Measurements from ENCODE around the gene GFOD1.

DNA sequence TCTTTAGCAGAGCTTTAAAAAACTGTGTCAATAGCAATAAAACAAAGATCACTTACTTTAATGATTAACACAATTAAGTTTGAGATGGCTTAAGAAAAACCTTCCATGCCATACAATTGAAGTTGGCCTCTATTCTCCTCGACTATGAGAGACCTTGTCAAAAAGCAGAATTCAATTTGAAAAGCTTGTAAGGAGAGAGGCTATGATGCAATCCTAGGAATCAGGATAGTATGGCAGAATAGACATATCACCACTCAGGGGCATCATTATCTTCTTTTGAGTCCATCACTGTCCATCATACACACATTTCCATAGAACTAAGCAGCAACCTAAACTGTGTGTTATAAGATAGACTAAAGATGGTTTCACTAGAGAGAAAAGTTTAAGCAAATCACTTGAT lies 176.2 kb downstream of the GFOD1 start:
- TF ChIP-seq, protein P1, sequence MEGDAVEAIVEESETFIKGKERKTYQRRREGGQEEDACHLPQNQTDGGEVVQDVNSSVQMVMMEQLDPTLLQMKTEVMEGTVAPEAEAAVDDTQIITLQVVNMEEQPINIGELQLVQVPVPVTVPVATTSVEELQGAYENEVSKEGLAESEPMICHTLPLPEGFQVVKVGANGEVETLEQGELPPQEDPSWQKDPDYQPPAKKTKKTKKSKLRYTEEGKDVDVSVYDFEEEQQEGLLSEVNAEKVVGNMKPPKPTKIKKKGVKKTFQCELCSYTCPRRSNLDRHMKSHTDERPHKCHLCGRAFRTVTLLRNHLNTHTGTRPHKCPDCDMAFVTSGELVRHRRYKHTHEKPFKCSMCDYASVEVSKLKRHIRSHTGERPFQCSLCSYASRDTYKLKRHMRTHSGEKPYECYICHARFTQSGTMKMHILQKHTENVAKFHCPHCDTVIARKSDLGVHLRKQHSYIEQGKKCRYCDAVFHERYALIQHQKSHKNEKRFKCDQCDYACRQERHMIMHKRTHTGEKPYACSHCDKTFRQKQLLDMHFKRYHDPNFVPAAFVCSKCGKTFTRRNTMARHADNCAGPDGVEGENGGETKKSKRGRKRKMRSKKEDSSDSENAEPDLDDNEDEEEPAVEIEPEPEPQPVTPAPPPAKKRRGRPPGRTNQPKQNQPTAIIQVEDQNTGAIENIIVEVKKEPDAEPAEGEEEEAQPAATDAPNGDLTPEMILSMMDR (IDR thresholded peaks at IDR 0.05) = no peak
- TF ChIP-seq POLR2A (IDR thresholded peaks at IDR 0.05) (no peak), POLR2AphosphoS5 (IDR thresholded peaks at IDR 0.05) (no peak)
